Measurements from ENCODE around the gene SPAG17.

GRCh38 chr1:118184739-118185083 is 317 bp downstream of the SPAG17 start:
- TF ChIP-seq ZNF433 (tag by site-specific recombination; IDR thresholded peaks at IDR 0.05; ENCODE audit: low read depth): no peak
- no peak for TF ChIP-seq CTCF (tag by site-specific recombination; IDR thresholded peaks at IDR 0.05)
- no peak for TF ChIP-seq ZNF501 (tag by site-specific recombination; IDR thresholded peaks at IDR 0.05)
- TF ChIP-seq ZBTB7A (tag by site-specific recombination; IDR thresholded peaks at IDR 0.05; ENCODE audit: low read depth): no peak
- no peak for TF ChIP-seq ZBTB8A (tag by site-specific recombination; IDR thresholded peaks at IDR 0.05)
- TF ChIP-seq ZFP41 (tag by site-specific recombination; IDR thresholded peaks at IDR 0.05; ENCODE audit: borderline replicate concordance): no peak
- TF ChIP-seq ZNF423 (tag by site-specific recombination; IDR thresholded peaks at IDR 0.05): no peak
- no peak for TF ChIP-seq ZBTB10 (tag by site-specific recombination; IDR thresholded peaks at IDR 0.05)
- no peak for TF ChIP-seq ZSCAN23 (tag by site-specific recombination; IDR thresholded peaks at IDR 0.05)
- TF ChIP-seq ZNF558 (tag by site-specific recombination; IDR thresholded peaks at IDR 0.05): no peak
- TF ChIP-seq ZNF239 (tag by site-specific recombination; IDR thresholded peaks at IDR 0.05): no peak
- TF ChIP-seq ELK4 (IDR thresholded peaks at IDR 0.05; ENCODE audit: borderline replicate concordance, low read depth, low read length): no peak
- TF ChIP-seq ZNF341 (tag by site-specific recombination; IDR thresholded peaks at IDR 0.05; ENCODE audit: low read depth): no peak
- no peak for TF ChIP-seq ZNF776 (tag by site-specific recombination; IDR thresholded peaks at IDR 0.05; ENCODE audit: borderline replicate concordance)
